MCF 10A (cell line): ENCODE data around the gene DBN1. TPM values are rescaled to one million over a fixed set of nuclear protein-coding genes. Genes with fewer than 3 reads are reported as not detected.

Experiments used
- BruUV-seq: library from RNA; stranded (reverse); fragments of 400-500 nt; replicated peaks from 2 replicates; lab custom pipeline; 2021; lab: Mats Ljungman, UMichigan
- CTCF ChIA-PET: fragments of 300-600 bp; sonication (Branson Sonifier 250); formaldehyde crosslinking; extraction: SDS; loops from one replicate; lab custom pipeline; 2021; ENCODE audit warnings: antibody characterized with exemption, inconsistent platforms; lab: Yijun Ruan, JAX
- POLR2A ChIA-PET: fragments of 300-600, 350-650 bp; sonication (Branson Sonifier 250); formaldehyde crosslinking; extraction: SDS; loops from one replicate; lab custom pipeline; 2020; ENCODE audit warnings: antibody characterized with exemption, inconsistent platforms; lab: Yijun Ruan, JAX
- DNase-seq: peaks from one replicate; pipeline ENCODE4 v3.0.0-alpha.2; 2018; ENCODE audit not compliant: unreplicated experiment
- H3K27ac Mint-ChIP-seq: one replicate; pipeline ENCODE4 v1.8.0; 2022; ENCODE audit warnings: mild to moderate bottlenecking, low read depth, mixed read lengths; ENCODE audit not compliant: unreplicated experiment
- H3K27me3 Mint-ChIP-seq: one replicate; pipeline ENCODE4 v1.8.0; 2022; ENCODE audit warnings: mixed read lengths; ENCODE audit not compliant: insufficient read depth, unreplicated experiment
- H3K36me3 Mint-ChIP-seq: one replicate; pipeline ENCODE4 v1.8.0; 2022; ENCODE audit warnings: mild to moderate bottlenecking, moderate library complexity, mixed read lengths; ENCODE audit not compliant: insufficient read depth, unreplicated experiment
- H3K4me1 Mint-ChIP-seq: one replicate; pipeline ENCODE4 v1.8.0; 2022; ENCODE audit warnings: mixed read lengths; ENCODE audit not compliant: insufficient read depth, unreplicated experiment
- H3K4me3 Mint-ChIP-seq: one replicate; pipeline ENCODE4 v1.8.0; 2022; ENCODE audit warnings: mild to moderate bottlenecking, moderate library complexity, mixed read lengths; ENCODE audit not compliant: unreplicated experiment
- H3K9me3 Mint-ChIP-seq: one replicate; pipeline ENCODE4 v1.8.0; 2022; ENCODE audit warnings: mixed read lengths; ENCODE audit not compliant: unreplicated experiment
- CTCF ChIP-seq: fragments of 200-600 bp; IDR thresholded peaks from one replicate; pipeline ENCODE4 v1.8.0; 2022; ENCODE audit warnings: antibody characterized with exemption, mild to moderate bottlenecking; ENCODE audit not compliant: unreplicated experiment
- intact Hi-C: fragments of 100-400 bp; cut with micrococcal nuclease; formaldehyde crosslinking; loops from 2 replicates; pipeline ENCODE4 v1.14.1; 2022
- total RNA-seq: library from RNA; stranded (reverse); gene quantifications from 2 replicates; pipeline ENCODE4 v1.2.3, GENCODE V29; 2022

Gene DBN1
- total RNA-seq, 1 experiment from 2014 or later, result 165 TPM

- no peaks in the 10 kb centered on the region for H3K9me3 Mint-ChIP-seq
- intact Hi-C loops, result no loop called here
- no peak overlapping the region for H3K4me3 Mint-ChIP-seq
- peaks cover 37% of the 10 kb centered on the region for H3K36me3 Mint-ChIP-seq
- no TSS peak for BruUV-seq
- H3K4me1 Mint-ChIP-seq, result peaks cover 26% of the 10 kb centered on the region
- ChIA-PET POLR2A (interaction anchor here (1.3 kb wide), 1 partner anchor 35 kb away, joined by 3 read pairs; no protein-coding TSS in a partner anchor), CTCF (interaction anchor here (0.7 to 4.1 kb wide), 4 partner anchors 11 to 101 kb away, joined by 3 to 24 read pairs (median 4); no protein-coding TSS in a partner anchor)
- H3K27ac Mint-ChIP-seq, result no peak overlapping the region
- no peaks in the 10 kb centered on the region for H3K27me3 Mint-ChIP-seq
- DNase-seq, result no peak
- no peak for TF ChIP-seq CTCF
Measured at GRCh38 chr5:177490311-177490991, 17.0 kb upstream of the DBN1 start.

- CTCF ChIA-PET, result interaction anchor here (0.5 to 4.1 kb wide), 5 partner anchors 12 to 100 kb away, joined by 3 to 24 read pairs (median 3); no protein-coding TSS in a partner anchor
- H3K4me1 Mint-ChIP-seq, result peaks cover 25% of the 10 kb centered on the region
- H3K36me3 Mint-ChIP-seq, result peaks cover 40% of the 10 kb centered on the region
- POLR2A ChIA-PET, result interaction anchor here (1.0 to 1.3 kb wide), 2 partner anchors 12 to 34 kb away, joined by 3 read pairs; no protein-coding TSS in a partner anchor
- no TSS peak for BruUV-seq
- H3K27me3 Mint-ChIP-seq, result no peaks in the 10 kb centered on the region
- no peak overlapping the region for H3K27ac Mint-ChIP-seq
- no peak for TF ChIP-seq CTCF
- no peaks in the 10 kb centered on the region for H3K9me3 Mint-ChIP-seq
- H3K4me3 Mint-ChIP-seq, result no peak overlapping the region
- intact Hi-C loops, result no loop called here
- DNase-seq, result no peak
Measured at GRCh38 chr5:177489119-177489716, 15.8 kb upstream of the DBN1 start.

GRCh38 chr5:177487975-177488374, 14.5 kb upstream of the DBN1 start:
- H3K9me3 Mint-ChIP-seq, result no peaks in the 10 kb centered on the region
- no peak overlapping the region for H3K27ac Mint-ChIP-seq
- TF ChIP-seq CTCF, result no peak
- CTCF ChIA-PET, result interaction anchor here (0.6 to 4.1 kb wide), 4 partner anchors 9 to 376 kb away, joined by 3 to 24 read pairs (median 4); no protein-coding TSS in a partner anchor
- no TSS peak for BruUV-seq
- intact Hi-C loops, result no loop called here
- H3K36me3 Mint-ChIP-seq, result peaks cover 43% of the 10 kb centered on the region
- no peaks in the 10 kb centered on the region for H3K27me3 Mint-ChIP-seq
- H3K4me1 Mint-ChIP-seq, result peaks cover 22% of the 10 kb centered on the region
- POLR2A ChIA-PET, result interaction anchor here (0.9 kb wide), 1 partner anchor 11 kb away, joined by 3 read pairs; no protein-coding TSS in a partner anchor
- no peak for DNase-seq
- no peak overlapping the region for H3K4me3 Mint-ChIP-seq

GRCh38 chr5:177487144-177487543, 13.7 kb upstream of the DBN1 start:
- ChIA-PET POLR2A (no interaction called here), CTCF (interaction anchor here (1.2 to 1.4 kb wide), 2 partner anchors 8 to 375 kb away, joined by 3 to 4 read pairs; no protein-coding TSS in a partner anchor)
- Mint-ChIP-seq H3K4me1 (peaks cover 21% of the 10 kb centered on the region), H3K4me3 (no peak overlapping the region), H3K9me3 (no peaks in the 10 kb centered on the region), H3K27me3 (no peaks in the 10 kb centered on the region), H3K27ac (no peak overlapping the region), H3K36me3 (peaks cover 39% of the 10 kb centered on the region)
- TF ChIP-seq CTCF, result no peak
- no peak for DNase-seq
- BruUV-seq, result no TSS peak
- intact Hi-C loops, result no loop called here
